Loucy (cell line): Measurements from ENCODE around the gene F5.

Experiments
- H2AFZ ChIP-seq: fragments of 200-600 bp; sonication (generic); 2 replicates; pipeline ENCODE4 v1.6.0; 2016; ENCODE audit warnings: antibody characterized with exemption, mild to moderate bottlenecking, low read length, moderate library complexity
- H3F3A ChIP-seq: fragments of 200-600 bp; 2 replicates; pipeline ENCODE4 v1.6.0; 2016; ENCODE audit warnings: antibody characterized with exemption, low read depth, mild to moderate bottlenecking
- H3K27me3 ChIP-seq: fragments of 200-600 bp; sonication (generic); 2 replicates; pipeline ENCODE4 v1.6.1; 2014; ENCODE audit warnings: low read length, mild to moderate bottlenecking; ENCODE audit not compliant: insufficient read depth, poor library complexity, severe bottlenecking
- H3K36me3 ChIP-seq: fragments of 200-600 bp; sonication (generic); 2 replicates; pipeline ENCODE4 v1.6.1; 2016; ENCODE audit warnings: low read length; ENCODE audit not compliant: insufficient read depth
- H3K4me1 ChIP-seq: fragments of 200-600 bp; sonication (generic); 2 replicates; pipeline ENCODE4 v1.5.1; 2014; ENCODE audit warnings: low read length, mild to moderate bottlenecking; ENCODE audit not compliant: insufficient read depth, poor library complexity, severe bottlenecking
- H3K4me2 ChIP-seq: fragments of 200-600 bp; sonication (generic); 2 replicates; pipeline ENCODE4 v1.6.0; 2014; ENCODE audit warnings: antibody characterized with exemption, low read length, low read depth, mild to moderate bottlenecking; ENCODE audit not compliant: poor library complexity, severe bottlenecking
- H3K4me3 ChIP-seq: fragments of 200-600 bp; sonication (generic); 2 replicates; pipeline ENCODE4 v1.5.1; 2014; ENCODE audit warnings: low read length, mild to moderate bottlenecking, mixed read lengths; ENCODE audit not compliant: poor library complexity, severe bottlenecking
- H3K79me2 ChIP-seq: fragments of 200-600 bp; sonication (generic); 2 replicates; pipeline ENCODE4 v1.6.1; 2014; ENCODE audit warnings: low read length; ENCODE audit not compliant: insufficient read depth
- H3K9ac ChIP-seq: fragments of 200-600 bp; sonication (generic); 2 replicates; pipeline ENCODE4 v1.6.0; 2014; ENCODE audit warnings: mild to moderate bottlenecking, low read depth, low read length, moderate library complexity; ENCODE audit not compliant: poor library complexity, severe bottlenecking
- H3K9me2 ChIP-seq: fragments of 200-600 bp; sonication (generic); replicated peaks from 2 replicates; pipeline ENCODE4 v1.6.1; 2016; ENCODE audit warnings: low read depth, low read length, mixed read lengths
- H3K9me3 ChIP-seq: fragments of 200-600 bp; sonication (generic); 2 replicates; pipeline ENCODE4 v1.6.1; 2014; ENCODE audit warnings: mild to moderate bottlenecking, antibody characterized with exemption, low read length, low read depth; ENCODE audit not compliant: insufficient read depth
- H4K20me1 ChIP-seq: fragments of 200-600 bp; sonication (generic); 2 replicates; pipeline ENCODE4 v1.6.0; 2014; ENCODE audit warnings: antibody characterized with exemption, low read length, mild to moderate bottlenecking; ENCODE audit not compliant: insufficient read depth, poor library complexity, severe bottlenecking
- EZH2phosphoT487 ChIP-seq: fragments of 200-600 bp; IDR thresholded peaks from 2 replicates; pipeline ENCODE4 v1.6.1; 2018; ENCODE audit warnings: antibody characterized with exemption, mild to moderate bottlenecking, moderate library complexity, borderline replicate concordance
- TF ChIP-seq, protein P1 (sequence below): fragments of 200-600 bp; sonication (generic); conservative IDR thresholded peaks from 2 replicates; pipeline ENCODE4 v1.5.1; 2014; ENCODE audit warnings: mild to moderate bottlenecking, antibody characterized with exemption, low read length

F5 gene

GRCh38 chr1:169475806-169476387 lies 110.4 kb downstream of the F5 start:
- TF ChIP-seq, protein P1, sequence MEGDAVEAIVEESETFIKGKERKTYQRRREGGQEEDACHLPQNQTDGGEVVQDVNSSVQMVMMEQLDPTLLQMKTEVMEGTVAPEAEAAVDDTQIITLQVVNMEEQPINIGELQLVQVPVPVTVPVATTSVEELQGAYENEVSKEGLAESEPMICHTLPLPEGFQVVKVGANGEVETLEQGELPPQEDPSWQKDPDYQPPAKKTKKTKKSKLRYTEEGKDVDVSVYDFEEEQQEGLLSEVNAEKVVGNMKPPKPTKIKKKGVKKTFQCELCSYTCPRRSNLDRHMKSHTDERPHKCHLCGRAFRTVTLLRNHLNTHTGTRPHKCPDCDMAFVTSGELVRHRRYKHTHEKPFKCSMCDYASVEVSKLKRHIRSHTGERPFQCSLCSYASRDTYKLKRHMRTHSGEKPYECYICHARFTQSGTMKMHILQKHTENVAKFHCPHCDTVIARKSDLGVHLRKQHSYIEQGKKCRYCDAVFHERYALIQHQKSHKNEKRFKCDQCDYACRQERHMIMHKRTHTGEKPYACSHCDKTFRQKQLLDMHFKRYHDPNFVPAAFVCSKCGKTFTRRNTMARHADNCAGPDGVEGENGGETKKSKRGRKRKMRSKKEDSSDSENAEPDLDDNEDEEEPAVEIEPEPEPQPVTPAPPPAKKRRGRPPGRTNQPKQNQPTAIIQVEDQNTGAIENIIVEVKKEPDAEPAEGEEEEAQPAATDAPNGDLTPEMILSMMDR, result no peak
- TF ChIP-seq EZH2phosphoT487, result no peak
- no peaks in the 10 kb centered on the region for H3F3A ChIP-seq
- H3K4me1 ChIP-seq, result peaks cover 29% of the 10 kb centered on the region
- H3K9ac ChIP-seq, result no peak overlapping the region
- no peak overlapping the region for H3K4me3 ChIP-seq
- peaks cover 41% of the 10 kb centered on the region for H3K79me2 ChIP-seq
- H3K27me3 ChIP-seq, result no peaks in the 10 kb centered on the region
- H4K20me1 ChIP-seq, result peaks cover 17% of the 10 kb centered on the region
- H3K9me2 ChIP-seq, result no peaks in the 10 kb centered on the region
- H3K4me2 ChIP-seq, result no peak overlapping the region
- H3K36me3 ChIP-seq, result peaks cover 10% of the 10 kb centered on the region; the same call in 1 of the 2 replicates
- no peaks in the 10 kb centered on the region for H3K9me3 ChIP-seq
- no peak overlapping the region for H2AFZ ChIP-seq

DNA sequence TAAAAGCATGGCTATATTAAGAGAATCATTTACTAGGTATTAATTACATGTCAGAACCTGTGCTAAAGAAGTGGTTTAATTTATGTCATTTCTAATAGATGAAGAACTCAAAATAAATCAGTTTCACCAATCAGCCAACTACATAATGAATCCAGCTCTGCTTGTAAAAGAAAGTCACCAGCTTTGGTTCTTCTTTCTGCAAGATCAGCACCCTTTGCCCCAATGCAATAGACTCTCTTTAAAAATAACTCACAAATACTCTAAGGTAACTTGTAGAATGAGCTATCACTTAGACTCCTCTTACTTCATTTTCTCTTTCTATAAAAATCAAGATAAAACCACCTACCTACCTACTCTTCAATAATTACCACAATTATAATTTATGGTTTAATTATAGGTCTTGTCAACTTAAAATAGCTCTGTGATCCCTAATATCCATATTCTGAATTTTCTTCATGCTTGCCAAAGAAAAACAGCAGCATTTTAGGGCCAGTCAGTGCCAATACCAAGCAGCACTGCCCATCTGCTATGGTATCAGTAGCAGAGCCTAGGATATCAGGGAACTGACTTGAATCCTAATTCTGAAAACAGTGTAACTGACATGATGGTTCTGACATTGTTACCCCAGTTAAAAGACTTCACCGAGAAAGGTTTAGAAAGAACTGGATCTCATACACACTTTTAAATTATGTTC lies 111.8 kb downstream of the F5 start:
- Histone ChIP-seq H3K27me3 (no peaks in the 10 kb centered on the region), H3K4me1 (peaks cover 20% of the 10 kb centered on the region), H3K9ac (no peak overlapping the region), H3K36me3 (peaks cover 10% of the 10 kb centered on the region; the same call in 1 of the 2 replicates), H3K9me3 (no peaks in the 10 kb centered on the region), H3K79me2 (peaks cover 27% of the 10 kb centered on the region), H3K4me2 (no peak overlapping the region), H3K4me3 (no peak overlapping the region), H3K9me2 (no peaks in the 10 kb centered on the region), H2AFZ (no peak overlapping the region), H3F3A (no peaks in the 10 kb centered on the region), H4K20me1 (peaks cover 11% of the 10 kb centered on the region)
- no peak for TF ChIP-seq EZH2phosphoT487
- TF ChIP-seq, protein P1, result no peak

GRCh38 chr1:169473347-169473746 lies 112.9 kb downstream of the F5 start:
- Histone ChIP-seq H3F3A (no peaks in the 10 kb centered on the region), H4K20me1 (peaks cover 5% of the 10 kb centered on the region), H3K79me2 (peaks cover 16% of the 10 kb centered on the region), H3K4me1 (peaks cover 9% of the 10 kb centered on the region), H3K4me3 (no peak overlapping the region), H3K27me3 (no peaks in the 10 kb centered on the region), H3K9me3 (no peaks in the 10 kb centered on the region), H3K36me3 (peaks cover 15% of the 10 kb centered on the region; the same call in 1 of the 2 replicates), H3K9ac (no peak overlapping the region), H2AFZ (no peak overlapping the region), H3K9me2 (no peaks in the 10 kb centered on the region), H3K4me2 (no peak overlapping the region)
- TF ChIP-seq EZH2phosphoT487, result no peak
- TF ChIP-seq, protein P1, result no peak
